Activated CD4-positive, alpha-beta T cell treated with anti-CD3 and anti-CD28 coated beads, Interleukin-2, amount 50 U/mL, for 24 hours (primary cell): Measurements from ENCODE around the gene ASXL1.

Experiments used
- DNase-seq, 2 donors: peaks; one replicate each; pipeline ENCODE4 v3.0.0-alpha.2; 2020; ENCODE audit warnings: low read depth in 1 of 2, low spot score in 1 of 2

ASXL1 gene

GRCh38 chr20:32400476-32400875 is 42.3 kb downstream of the ASXL1 start:
- DNase-seq = no peak

GRCh38 chr20:32404017-32404416 is 45.9 kb downstream of the ASXL1 start:
- DNase-seq = no peak

- DNase-seq = no peak
Observed at GRCh38 chr20:32406701-32407100, 48.6 kb downstream of the ASXL1 start.

GRCh38 chr20:32407131-32407750 is 49.1 kb downstream of the ASXL1 start:
- peak; percentile 18 to 45 for DNase-seq

DNA sequence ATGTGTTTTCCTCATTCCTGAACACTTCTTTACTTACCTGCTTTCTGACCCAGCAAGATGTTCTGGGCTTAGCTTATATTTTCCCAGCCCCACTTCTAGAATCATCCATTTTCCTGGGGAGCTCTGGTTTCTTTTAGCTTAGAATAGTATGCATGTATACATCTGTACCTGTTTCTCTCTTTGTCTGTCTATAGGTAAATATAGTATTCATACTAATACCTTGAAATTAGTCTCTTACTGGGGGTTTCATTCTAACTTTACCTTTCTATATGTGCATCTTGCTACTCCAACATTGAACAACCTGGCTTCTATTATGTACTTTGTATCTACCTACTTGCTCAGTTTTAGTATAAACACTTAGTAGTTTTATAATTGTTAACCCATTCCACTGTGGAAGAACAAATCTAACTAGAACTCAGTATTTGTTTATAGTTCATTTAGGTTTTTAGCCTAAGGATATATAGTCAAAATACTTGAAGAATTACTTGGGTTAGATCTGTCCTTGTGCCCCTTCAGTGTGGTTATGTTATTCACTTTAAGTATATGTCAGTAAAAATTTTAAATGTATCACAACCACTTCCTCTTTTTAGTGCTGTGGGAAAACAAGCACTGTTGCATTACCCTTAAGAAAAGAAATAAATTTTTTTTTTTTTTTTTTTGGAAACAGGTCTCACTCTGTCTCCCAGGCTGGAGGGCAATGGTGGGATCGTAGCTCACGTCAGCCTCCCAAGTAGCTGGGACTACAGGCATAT is 54.0 kb downstream of the ASXL1 start:
- DNase-seq = no peak

- DNase-seq = no peak
Observed at GRCh38 chr20:32415494-32415893, 57.4 kb downstream of the ASXL1 start.

GRCh38 chr20:32416206-32416605 is 58.1 kb downstream of the ASXL1 start:
- no peak for DNase-seq

- no peak for DNase-seq
Observed at GRCh38 chr20:32418376-32418775, 60.2 kb downstream of the ASXL1 start.

- DNase-seq = no peak
Observed at GRCh38 chr20:32421290-32421689, 63.2 kb downstream of the ASXL1 start.

GRCh38 chr20:32427996-32428395 is 69.9 kb downstream of the ASXL1 start:
- no peak for DNase-seq

GRCh38 chr20:32429343-32429742 is 71.2 kb downstream of the ASXL1 start:
- DNase-seq = no peak

DNA sequence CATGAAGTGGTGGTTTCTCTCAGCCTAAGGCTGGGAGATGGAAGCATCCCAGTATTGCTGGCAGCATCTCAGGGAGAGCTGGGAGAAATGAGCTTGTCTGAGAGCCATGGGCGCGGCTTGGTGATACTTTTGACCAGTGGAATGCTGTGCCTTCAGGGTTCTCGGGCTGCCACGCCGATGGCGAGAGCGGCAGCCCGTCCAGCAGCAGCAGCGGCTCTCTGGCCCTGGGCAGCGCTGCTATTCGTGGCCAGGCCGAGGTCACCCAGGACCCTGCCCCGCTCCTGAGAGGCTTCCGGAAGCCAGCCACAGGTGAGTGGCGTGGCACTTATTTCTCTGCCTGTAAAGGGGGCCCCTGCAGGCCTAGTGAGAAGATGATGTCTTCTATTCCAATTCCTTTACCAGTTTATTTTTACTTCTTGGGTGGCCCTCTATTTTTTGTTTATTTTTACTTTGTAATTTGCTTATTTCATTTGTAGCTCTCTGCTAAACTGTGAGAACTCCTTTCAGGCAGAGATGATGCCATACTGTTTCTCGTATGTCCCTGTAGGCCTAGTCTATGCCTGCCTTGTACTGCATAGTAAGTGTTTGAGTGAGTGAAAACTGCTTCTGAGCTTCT is 71.7 kb downstream of the ASXL1 start:
- DNase-seq = no peak

GRCh38 chr20:32431457-32431856 is 73.3 kb downstream of the ASXL1 start:
- DNase-seq = no peak

GRCh38 chr20:32432277-32432676 is 74.1 kb downstream of the ASXL1 start:
- no peak for DNase-seq

DNA sequence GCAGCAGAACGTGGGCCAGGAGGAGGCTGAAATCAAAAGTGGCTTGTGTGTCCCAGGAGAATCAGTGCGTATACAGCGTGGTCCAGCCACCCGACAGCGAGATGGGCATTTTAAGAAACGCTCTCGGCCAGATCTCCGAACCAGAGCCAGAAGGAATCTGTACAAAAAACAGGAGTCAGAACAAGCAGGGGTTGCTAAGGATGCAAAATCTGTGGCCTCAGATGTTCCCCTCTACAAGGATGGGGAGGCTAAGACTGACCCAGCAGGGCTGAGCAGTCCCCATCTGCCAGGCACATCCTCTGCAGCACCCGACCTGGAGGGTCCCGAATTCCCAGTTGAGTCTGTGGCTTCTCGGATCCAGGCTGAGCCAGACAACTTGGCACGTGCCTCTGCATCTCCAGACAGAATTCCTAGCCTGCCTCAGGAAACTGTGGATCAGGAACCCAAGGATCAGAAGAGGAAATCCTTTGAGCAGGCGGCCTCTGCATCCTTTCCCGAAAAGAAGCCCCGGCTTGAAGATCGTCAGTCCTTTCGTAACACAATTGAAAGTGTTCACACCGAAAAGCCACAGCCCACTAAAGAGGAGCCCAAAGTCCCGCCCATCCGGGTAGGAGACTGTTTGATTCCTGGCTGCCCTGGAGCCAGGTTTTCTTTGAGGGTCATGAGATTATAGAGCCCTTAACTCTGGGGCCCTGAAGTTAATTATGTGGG is 75.3 kb downstream of the ASXL1 start:
- no peak for DNase-seq

GRCh38 chr20:32434434-32434833 is 76.3 kb downstream of the ASXL1 start:
- no peak for DNase-seq

DNA sequence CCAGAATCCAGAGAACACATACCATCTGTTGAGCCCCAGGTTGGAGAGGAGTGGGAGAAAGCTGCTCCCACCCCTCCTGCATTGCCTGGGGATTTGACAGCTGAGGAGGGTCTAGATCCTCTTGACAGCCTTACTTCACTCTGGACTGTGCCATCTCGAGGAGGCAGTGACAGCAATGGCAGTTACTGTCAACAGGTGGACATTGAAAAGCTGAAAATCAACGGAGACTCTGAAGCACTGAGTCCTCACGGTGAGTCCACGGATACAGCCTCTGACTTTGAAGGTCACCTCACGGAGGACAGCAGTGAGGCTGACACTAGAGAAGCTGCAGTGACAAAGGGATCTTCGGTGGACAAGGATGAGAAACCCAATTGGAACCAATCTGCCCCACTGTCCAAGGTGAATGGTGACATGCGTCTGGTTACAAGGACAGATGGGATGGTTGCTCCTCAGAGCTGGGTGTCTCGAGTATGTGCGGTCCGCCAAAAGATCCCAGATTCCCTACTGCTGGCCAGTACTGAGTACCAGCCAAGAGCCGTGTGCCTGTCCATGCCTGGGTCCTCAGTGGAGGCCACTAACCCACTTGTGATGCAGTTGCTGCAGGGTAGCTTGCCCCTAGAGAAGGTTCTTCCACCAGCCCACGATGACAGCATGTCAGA is 77.4 kb downstream of the ASXL1 start:
- no peak for DNase-seq

- no peak for DNase-seq
Observed at GRCh38 chr20:32436142-32436861, 78.2 kb downstream of the ASXL1 start.

DNA sequence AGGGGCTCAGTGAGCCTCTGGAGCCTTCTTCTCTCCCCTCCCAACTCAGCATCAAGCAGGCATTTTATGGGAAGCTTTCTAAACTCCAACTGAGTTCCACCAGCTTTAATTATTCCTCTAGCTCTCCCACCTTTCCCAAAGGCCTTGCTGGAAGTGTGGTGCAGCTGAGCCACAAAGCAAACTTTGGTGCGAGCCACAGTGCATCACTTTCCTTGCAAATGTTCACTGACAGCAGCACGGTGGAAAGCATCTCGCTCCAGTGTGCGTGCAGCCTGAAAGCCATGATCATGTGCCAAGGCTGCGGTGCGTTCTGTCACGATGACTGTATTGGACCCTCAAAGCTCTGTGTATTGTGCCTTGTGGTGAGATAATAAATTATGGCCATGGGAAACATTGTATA is 78.8 kb downstream of the ASXL1 start:
- no peak for DNase-seq

GRCh38 chr20:32437391-32438074 is 79.4 kb downstream of the ASXL1 start:
- no peak for DNase-seq
